ENCODE data around the gene NMNAT3. TPM values are rescaled to one million over a fixed set of nuclear protein-coding genes. Genes with fewer than 3 reads are reported as not detected.

NMNAT3 gene
- total RNA-seq, 2 donors from 2014 or later, result 3.0 to 14.1 TPM

- ATAC-seq (ENCODE audit: insufficient number of reproducible peaks, low FRiP score, low read depth) (no peak), DNase-seq (ENCODE audit: low spot score) (no peak)
- Histone ChIP-seq H3K4me3 (no peak overlapping the region), H3K27ac (no peak overlapping the region), H3K4me1 (ENCODE audit: control insufficient read depth in 1 of 2, low read depth in 2 of 2) (peaks cover 5 to 11% of the 10 kb centered on the region in 2 donors), H3K27me3 (replicated peaks; ENCODE audit: insufficient read depth) (no peaks in the 10 kb centered on the region), H3K36me3 (no peaks in the 10 kb centered on the region), H3K9me3 (no peaks in the 10 kb centered on the region)
- TF ChIP-seq, protein P1, sequence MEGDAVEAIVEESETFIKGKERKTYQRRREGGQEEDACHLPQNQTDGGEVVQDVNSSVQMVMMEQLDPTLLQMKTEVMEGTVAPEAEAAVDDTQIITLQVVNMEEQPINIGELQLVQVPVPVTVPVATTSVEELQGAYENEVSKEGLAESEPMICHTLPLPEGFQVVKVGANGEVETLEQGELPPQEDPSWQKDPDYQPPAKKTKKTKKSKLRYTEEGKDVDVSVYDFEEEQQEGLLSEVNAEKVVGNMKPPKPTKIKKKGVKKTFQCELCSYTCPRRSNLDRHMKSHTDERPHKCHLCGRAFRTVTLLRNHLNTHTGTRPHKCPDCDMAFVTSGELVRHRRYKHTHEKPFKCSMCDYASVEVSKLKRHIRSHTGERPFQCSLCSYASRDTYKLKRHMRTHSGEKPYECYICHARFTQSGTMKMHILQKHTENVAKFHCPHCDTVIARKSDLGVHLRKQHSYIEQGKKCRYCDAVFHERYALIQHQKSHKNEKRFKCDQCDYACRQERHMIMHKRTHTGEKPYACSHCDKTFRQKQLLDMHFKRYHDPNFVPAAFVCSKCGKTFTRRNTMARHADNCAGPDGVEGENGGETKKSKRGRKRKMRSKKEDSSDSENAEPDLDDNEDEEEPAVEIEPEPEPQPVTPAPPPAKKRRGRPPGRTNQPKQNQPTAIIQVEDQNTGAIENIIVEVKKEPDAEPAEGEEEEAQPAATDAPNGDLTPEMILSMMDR (IDR thresholded peaks at IDR 0.05), result no peak
These were observed 1.7 kb downstream of the NMNAT3 start for GRCh38 chr3:139676108-139676507.

DNA sequence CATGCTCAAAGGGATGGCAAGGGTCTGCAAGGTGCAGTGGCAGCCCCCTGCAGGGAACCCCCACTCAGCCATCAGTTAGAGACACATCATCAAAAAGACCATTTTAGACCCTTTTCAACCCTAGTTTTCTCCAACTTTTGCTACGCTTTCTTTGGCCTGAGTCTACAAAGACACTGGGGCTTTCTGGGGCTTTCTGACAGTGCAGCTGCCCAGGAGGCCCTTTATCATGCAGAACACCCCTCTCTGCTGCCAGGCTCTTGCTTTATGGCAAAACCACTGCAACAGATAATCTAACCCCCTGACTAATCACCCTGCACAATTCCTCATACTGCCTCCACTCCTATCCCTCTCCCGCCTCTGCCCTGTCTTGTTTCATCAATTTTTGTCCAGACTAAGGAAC lies 2.4 kb downstream of the NMNAT3 start:
- Histone ChIP-seq H3K4me1 (ENCODE audit: control insufficient read depth in 1 of 2, low read depth in 2 of 2) (peaks cover 5 to 11% of the 10 kb centered on the region in 2 donors), H3K36me3 (no peaks in the 10 kb centered on the region), H3K27ac (no peak overlapping the region), H3K4me3 (no peak overlapping the region), H3K27me3 (replicated peaks; ENCODE audit: insufficient read depth) (no peaks in the 10 kb centered on the region), H3K9me3 (no peaks in the 10 kb centered on the region)
- TF ChIP-seq, protein P1 (IDR thresholded peaks at IDR 0.05), result no peak
- ATAC-seq (ENCODE audit: insufficient number of reproducible peaks, low FRiP score, low read depth), result no peak
- no peak for DNase-seq (ENCODE audit: low spot score)

DNA sequence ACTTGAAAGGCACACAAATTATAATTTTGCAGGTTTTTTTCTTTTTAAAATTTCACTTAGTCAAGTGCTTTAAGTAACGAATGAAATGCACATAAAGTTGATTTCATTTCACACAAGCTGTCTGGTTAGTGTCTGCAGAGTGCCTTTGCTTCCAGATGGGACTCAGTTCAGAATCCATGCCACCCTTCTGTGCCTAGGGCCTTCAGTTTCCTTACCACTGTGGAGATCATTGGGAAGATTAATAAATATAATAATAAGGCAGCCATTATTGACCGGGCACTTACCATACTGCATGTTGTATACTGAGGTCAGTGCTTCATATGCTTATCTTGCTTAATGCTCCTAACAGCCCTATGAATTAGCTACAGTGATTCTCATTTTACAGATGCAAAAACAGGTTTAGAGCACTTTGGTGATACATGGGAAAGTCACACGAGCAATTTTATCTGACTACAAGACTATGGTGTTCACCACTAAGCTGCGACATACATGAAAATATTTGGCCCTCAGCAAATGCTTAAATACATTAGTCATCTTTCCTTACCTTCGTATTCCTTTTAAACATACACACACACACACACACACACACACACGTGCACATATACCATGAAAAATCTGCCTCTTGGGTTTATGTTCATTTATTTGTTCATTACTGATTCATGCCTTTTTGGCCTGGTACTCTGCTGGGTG lies 3.1 kb downstream of the NMNAT3 start:
- DNase-seq (ENCODE audit: low spot score) (no peak), ATAC-seq (ENCODE audit: insufficient number of reproducible peaks, low FRiP score, low read depth) (no peak)
- no peak overlapping the region for H3K27ac ChIP-seq
- no peaks in the 10 kb centered on the region for H3K36me3 ChIP-seq
- no peak overlapping the region for H3K4me3 ChIP-seq
- no peaks in the 10 kb centered on the region for H3K9me3 ChIP-seq
- H3K27me3 ChIP-seq (replicated peaks; ENCODE audit: insufficient read depth), result no peaks in the 10 kb centered on the region
- H3K4me1 ChIP-seq (ENCODE audit: control insufficient read depth in 1 of 2, low read depth in 2 of 2), result peaks cover 5 to 11% of the 10 kb centered on the region in 2 donors
- TF ChIP-seq, protein P1 (IDR thresholded peaks at IDR 0.05), result no peak

- H3K27ac ChIP-seq, result no peak overlapping the region
- peaks cover 5 to 11% of the 10 kb centered on the region in 2 donors for H3K4me1 ChIP-seq (ENCODE audit: control insufficient read depth in 1 of 2, low read depth in 2 of 2)
- TF ChIP-seq, protein P1 (IDR thresholded peaks at IDR 0.05), result no peak
- no peak for ATAC-seq (ENCODE audit: insufficient number of reproducible peaks, low FRiP score, low read depth)
- H3K27me3 ChIP-seq (replicated peaks; ENCODE audit: insufficient read depth), result no peaks in the 10 kb centered on the region
- H3K4me3 ChIP-seq, result no peak overlapping the region
- H3K9me3 ChIP-seq, result no peaks in the 10 kb centered on the region
- H3K36me3 ChIP-seq, result no peaks in the 10 kb centered on the region
- DNase-seq (ENCODE audit: low spot score), result no peak
These were observed 4.9 kb downstream of the NMNAT3 start for GRCh38 chr3:139672884-139673283.

DNA sequence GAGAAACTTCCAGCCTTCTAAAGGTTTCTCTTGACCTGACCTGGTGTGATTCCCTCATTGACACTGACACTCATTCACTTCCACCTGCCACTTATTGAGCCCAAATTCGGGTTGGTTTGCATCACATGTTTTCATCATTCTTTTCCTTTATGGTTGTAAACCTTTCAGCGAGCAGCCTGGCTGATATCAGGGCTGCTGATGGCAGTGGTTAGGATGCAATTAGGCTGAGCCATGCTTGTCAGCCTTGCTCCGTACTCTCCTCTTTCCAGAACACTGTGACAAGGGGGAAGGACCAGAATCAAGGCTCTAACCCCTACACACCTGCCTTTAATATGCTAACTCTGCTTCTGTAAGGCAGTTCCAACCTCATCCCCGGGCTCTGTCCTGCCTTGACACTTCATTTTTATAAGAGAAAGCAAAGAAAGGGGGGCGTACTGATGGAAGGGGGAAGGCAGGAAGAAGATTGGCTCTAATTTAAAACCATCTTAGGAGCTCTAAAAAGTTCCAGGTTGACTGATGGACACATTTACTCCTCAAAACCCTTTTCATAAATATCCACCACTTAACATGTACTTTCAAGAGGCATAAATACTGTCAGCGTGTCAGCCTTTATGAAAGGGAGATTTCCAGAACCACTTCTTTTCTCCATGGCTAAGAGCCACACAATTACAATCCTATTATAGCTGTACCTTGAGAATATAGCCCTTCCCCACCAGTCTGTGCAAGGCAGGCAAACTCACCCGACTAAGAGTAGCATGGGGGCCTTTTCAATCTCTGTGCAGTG lies 5.7 kb downstream of the NMNAT3 start:
- Histone ChIP-seq H3K27ac (no peak overlapping the region), H3K4me3 (no peak overlapping the region), H3K4me1 (ENCODE audit: control insufficient read depth in 1 of 2, low read depth in 2 of 2) (peaks cover 3 to 7% of the 10 kb centered on the region in 2 donors), H3K9me3 (no peaks in the 10 kb centered on the region), H3K36me3 (no peaks in the 10 kb centered on the region), H3K27me3 (replicated peaks; ENCODE audit: insufficient read depth) (no peaks in the 10 kb centered on the region)
- no peak for DNase-seq (ENCODE audit: low spot score)
- TF ChIP-seq, protein P1 (IDR thresholded peaks at IDR 0.05), result no peak
- ATAC-seq (ENCODE audit: insufficient number of reproducible peaks, low FRiP score, low read depth), result no peak

Measured in thoracic aorta (tissue), 2 donors.